Measurements from ENCODE around the gene MBD3. TPM values are rescaled to one million over a fixed set of nuclear protein-coding genes. Genes with fewer than 3 reads are reported as not detected.

Gene MBD3
- total and polyA plus RNA-seq, 5 donors from 2014 or later = 4.8 to 39.7 (median 5.8) TPM

- Mint-ChIP-seq H3K4me3 (no peak overlapping the region), H3K27ac (no peak overlapping the region), H3K9me3 (no peaks in the 10 kb centered on the region), H3K4me1 (peaks cover 0 to 2% (median 0%) of the 10 kb centered on the region in 4 donors), H3K27me3 (no peaks in the 10 kb centered on the region), H3K36me3 (peaks cover 7% of the 10 kb centered on the region)
- H3K4me3 ChIP-seq (ENCODE audit: low read depth, low read length) = no peak overlapping the region
- H3K4me1 ChIP-seq (ENCODE audit: control insufficient read depth, insufficient read depth, low read length, poor library complexity, severe bottlenecking) = no peaks in the 10 kb centered on the region
- no peak for DNase-seq
- no peaks in the 10 kb centered on the region for H3K27me3 ChIP-seq (ENCODE audit: control insufficient read depth, insufficient read depth, low read length)
- no peak overlapping the region for H3K27ac ChIP-seq (ENCODE audit: insufficient read depth, low read length, poor library complexity, severe bottlenecking)
- peaks cover 24% of the 10 kb centered on the region for H3K36me3 ChIP-seq (ENCODE audit: control insufficient read depth, insufficient read depth, low read length)
- no peaks in the 10 kb centered on the region for H3K9me3 ChIP-seq (ENCODE audit: control insufficient read depth in 2 of 2, low read length in 2 of 2)
- no peak for ATAC-seq (ENCODE audit: low read depth in 2 of 2)
Measured at GRCh38 chr19:1580382-1580781, 12.3 kb downstream of the MBD3 start.

DNA sequence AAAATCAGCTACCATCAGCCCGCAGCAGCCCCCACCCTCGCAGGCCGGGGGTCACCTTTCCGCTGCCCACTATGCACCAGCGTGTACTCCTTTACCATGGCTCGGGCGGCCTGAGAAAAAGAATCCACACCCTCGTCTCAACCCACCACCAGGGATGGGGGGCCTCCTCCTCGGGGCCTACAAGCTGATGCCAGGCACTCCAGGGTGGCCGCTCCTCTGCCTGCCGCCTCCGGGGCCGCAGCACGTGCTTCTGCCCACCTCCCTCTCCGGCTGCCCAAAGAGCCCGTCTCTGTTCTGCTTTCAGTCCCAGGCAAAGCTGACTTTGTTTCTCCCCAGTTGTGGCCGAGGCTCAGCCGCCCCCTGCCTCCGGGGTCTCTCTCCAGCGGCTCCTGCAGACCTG, 13.4 kb downstream of the MBD3 start:
- peaks cover 22% of the 10 kb centered on the region for H3K36me3 ChIP-seq (ENCODE audit: control insufficient read depth, insufficient read depth, low read length)

GRCh38 chr19:1577929-1578618, 14.6 kb downstream of the MBD3 start:
- H3K36me3 ChIP-seq (ENCODE audit: control insufficient read depth, insufficient read depth, low read length) = peaks cover 22% of the 10 kb centered on the region
- Mint-ChIP-seq H3K27me3 (no peaks in the 10 kb centered on the region), H3K4me3 (no peak overlapping the region), H3K36me3 (peaks cover 7% of the 10 kb centered on the region), H3K27ac (no peak overlapping the region), H3K4me1 (peaks cover 0 to 2% (median under 1%) of the 10 kb centered on the region in 4 donors), H3K9me3 (no peaks in the 10 kb centered on the region)
- no peaks in the 10 kb centered on the region for H3K27me3 ChIP-seq (ENCODE audit: control insufficient read depth, insufficient read depth, low read length)
- H3K4me3 ChIP-seq (ENCODE audit: low read depth, low read length) = no peak overlapping the region
- H3K9me3 ChIP-seq (ENCODE audit: control insufficient read depth in 2 of 2, low read length in 2 of 2) = no peaks in the 10 kb centered on the region
- ATAC-seq (ENCODE audit: low read depth in 2 of 2) (no peak), DNase-seq (no peak)
- H3K27ac ChIP-seq (ENCODE audit: insufficient read depth, low read length, poor library complexity, severe bottlenecking) = no peak overlapping the region
- no peaks in the 10 kb centered on the region for H3K4me1 ChIP-seq (ENCODE audit: control insufficient read depth, insufficient read depth, low read length, poor library complexity, severe bottlenecking)

More for the DNA sequence above, 13.4 kb downstream of the MBD3 start:
- DNase-seq = no peak
- no peaks in the 10 kb centered on the region for H3K9me3 ChIP-seq (ENCODE audit: control insufficient read depth in 2 of 2, low read length in 2 of 2)
- no peaks in the 10 kb centered on the region for H3K27me3 Mint-ChIP-seq
- H3K9me3 Mint-ChIP-seq = no peaks in the 10 kb centered on the region
- H3K27me3 ChIP-seq (ENCODE audit: control insufficient read depth, insufficient read depth, low read length) = no peaks in the 10 kb centered on the region
- H3K27ac Mint-ChIP-seq = no peak overlapping the region
- ATAC-seq (ENCODE audit: low read depth in 2 of 2) = no peak
- H3K4me1 Mint-ChIP-seq = peaks cover 0 to 2% (median 0%) of the 10 kb centered on the region in 4 donors
- peaks cover 7% of the 10 kb centered on the region for H3K36me3 Mint-ChIP-seq
- no peak overlapping the region for H3K27ac ChIP-seq (ENCODE audit: insufficient read depth, low read length, poor library complexity, severe bottlenecking)
- no peak overlapping the region for H3K4me3 ChIP-seq (ENCODE audit: low read depth, low read length)
- H3K4me1 ChIP-seq (ENCODE audit: control insufficient read depth, insufficient read depth, low read length, poor library complexity, severe bottlenecking) = no peaks in the 10 kb centered on the region
- H3K4me3 Mint-ChIP-seq = no peak overlapping the region

- Histone ChIP-seq H3K27ac (ENCODE audit: insufficient read depth, low read length, poor library complexity, severe bottlenecking) (no peak overlapping the region), H3K9me3 (ENCODE audit: control insufficient read depth in 2 of 2, low read length in 2 of 2) (no peaks in the 10 kb centered on the region), H3K27me3 (ENCODE audit: control insufficient read depth, insufficient read depth, low read length) (no peaks in the 10 kb centered on the region), H3K36me3 (ENCODE audit: control insufficient read depth, insufficient read depth, low read length) (peaks cover 22% of the 10 kb centered on the region), H3K4me3 (ENCODE audit: low read depth, low read length) (no peak overlapping the region), H3K4me1 (ENCODE audit: control insufficient read depth, insufficient read depth, low read length, poor library complexity, severe bottlenecking) (no peaks in the 10 kb centered on the region)
- Mint-ChIP-seq H3K27me3 (no peaks in the 10 kb centered on the region), H3K36me3 (peaks cover 7% of the 10 kb centered on the region), H3K9me3 (no peaks in the 10 kb centered on the region), H3K4me1 (peaks cover 0 to 2% (median under 1%) of the 10 kb centered on the region in 4 donors), H3K4me3 (no peak overlapping the region), H3K27ac (no peak overlapping the region)
- ATAC-seq (ENCODE audit: low read depth in 2 of 2) (no peak), DNase-seq (no peak)
Measured at GRCh38 chr19:1577090-1577928, 15.4 kb downstream of the MBD3 start.

- peaks cover 7% of the 10 kb centered on the region for H3K36me3 Mint-ChIP-seq
Measured at GRCh38 chr19:1576242-1577089, 16.2 kb downstream of the MBD3 start.

GRCh38 chr19:1575323-1576241, 17.1 kb downstream of the MBD3 start:
- Mint-ChIP-seq H3K4me3 (no peak overlapping the region), H3K9me3 (no peaks in the 10 kb centered on the region), H3K27me3 (peaks cover 4% of the 10 kb centered on the region), H3K4me1 (peaks cover 0 to 2% (median under 1%) of the 10 kb centered on the region in 4 donors), H3K27ac (peak overlapping the region in 1 of 3 donors; percentile 34), H3K36me3 (peaks cover 7% of the 10 kb centered on the region)
- DNase-seq (no peak), ATAC-seq (ENCODE audit: low read depth in 2 of 2) (no peak)
- Histone ChIP-seq H3K27ac (ENCODE audit: insufficient read depth, low read length, poor library complexity, severe bottlenecking) (no peak overlapping the region), H3K9me3 (ENCODE audit: control insufficient read depth in 2 of 2, low read length in 2 of 2) (no peaks in the 10 kb centered on the region), H3K4me3 (ENCODE audit: low read depth, low read length) (no peak overlapping the region), H3K36me3 (ENCODE audit: control insufficient read depth, insufficient read depth, low read length) (peaks cover 12% of the 10 kb centered on the region), H3K4me1 (ENCODE audit: control insufficient read depth, insufficient read depth, low read length, poor library complexity, severe bottlenecking) (no peaks in the 10 kb centered on the region), H3K27me3 (ENCODE audit: control insufficient read depth, insufficient read depth, low read length) (no peaks in the 10 kb centered on the region)

More at GRCh38 chr19:1576242-1577089, 16.2 kb downstream of the MBD3 start:
- H3K4me3 Mint-ChIP-seq = no peak overlapping the region
- Histone ChIP-seq H3K4me1 (ENCODE audit: control insufficient read depth, insufficient read depth, low read length, poor library complexity, severe bottlenecking) (no peaks in the 10 kb centered on the region), H3K9me3 (ENCODE audit: control insufficient read depth in 2 of 2, low read length in 2 of 2) (no peaks in the 10 kb centered on the region), H3K4me3 (ENCODE audit: low read depth, low read length) (no peak overlapping the region), H3K36me3 (ENCODE audit: control insufficient read depth, insufficient read depth, low read length) (peaks cover 20% of the 10 kb centered on the region), H3K27ac (ENCODE audit: insufficient read depth, low read length, poor library complexity, severe bottlenecking) (no peak overlapping the region), H3K27me3 (ENCODE audit: control insufficient read depth, insufficient read depth, low read length) (no peaks in the 10 kb centered on the region)
- H3K27ac Mint-ChIP-seq = no peak overlapping the region
- no peak for DNase-seq
- no peak for ATAC-seq (ENCODE audit: low read depth in 2 of 2)
- H3K27me3 Mint-ChIP-seq = peaks cover 1% of the 10 kb centered on the region
- H3K9me3 Mint-ChIP-seq = no peaks in the 10 kb centered on the region
- peaks cover 0 to 2% (median under 1%) of the 10 kb centered on the region in 4 donors for H3K4me1 Mint-ChIP-seq

Data from CD4-positive, CD25-positive, alpha-beta regulatory T cell (primary cell).